ENCODE results near the gene FCRL3. TPM values are rescaled to one million over a fixed set of nuclear protein-coding genes. Genes with fewer than 3 reads are reported as not detected.

Gene FCRL3
- total RNA-seq, 1 experiment from 2014 or later, result 2.2 TPM

DNA sequence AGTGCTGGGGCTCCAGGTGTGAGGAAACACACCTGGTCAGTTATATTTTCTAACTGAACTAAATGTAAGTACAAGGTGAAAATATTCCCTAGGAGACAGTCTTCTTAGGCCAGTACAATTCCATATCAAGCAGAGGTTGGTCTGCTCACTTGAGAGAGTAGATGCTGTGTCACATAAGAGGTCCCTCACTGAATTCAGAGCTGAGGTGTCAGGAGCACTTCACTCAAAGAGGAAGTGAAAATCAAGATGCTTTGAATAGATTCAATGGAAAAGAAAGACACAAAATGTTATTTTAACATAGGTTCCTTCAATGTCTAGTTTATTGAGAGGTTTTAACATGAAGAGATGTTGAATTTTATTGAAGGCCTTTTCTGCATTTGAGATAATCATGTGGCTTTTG is 4.3 kb upstream of the FCRL3 start:
- no peaks in the 10 kb centered on the region for H3K4me1 Mint-ChIP-seq (ENCODE audit: low read depth, unreplicated experiment)
- no peak for DNase-seq
- peaks cover 8% of the 10 kb centered on the region for H3K9me3 Mint-ChIP-seq (ENCODE audit: low read depth, unreplicated experiment)
- CTCF ChIA-PET, result no interaction called here
- TF ChIP-seq, protein P1, sequence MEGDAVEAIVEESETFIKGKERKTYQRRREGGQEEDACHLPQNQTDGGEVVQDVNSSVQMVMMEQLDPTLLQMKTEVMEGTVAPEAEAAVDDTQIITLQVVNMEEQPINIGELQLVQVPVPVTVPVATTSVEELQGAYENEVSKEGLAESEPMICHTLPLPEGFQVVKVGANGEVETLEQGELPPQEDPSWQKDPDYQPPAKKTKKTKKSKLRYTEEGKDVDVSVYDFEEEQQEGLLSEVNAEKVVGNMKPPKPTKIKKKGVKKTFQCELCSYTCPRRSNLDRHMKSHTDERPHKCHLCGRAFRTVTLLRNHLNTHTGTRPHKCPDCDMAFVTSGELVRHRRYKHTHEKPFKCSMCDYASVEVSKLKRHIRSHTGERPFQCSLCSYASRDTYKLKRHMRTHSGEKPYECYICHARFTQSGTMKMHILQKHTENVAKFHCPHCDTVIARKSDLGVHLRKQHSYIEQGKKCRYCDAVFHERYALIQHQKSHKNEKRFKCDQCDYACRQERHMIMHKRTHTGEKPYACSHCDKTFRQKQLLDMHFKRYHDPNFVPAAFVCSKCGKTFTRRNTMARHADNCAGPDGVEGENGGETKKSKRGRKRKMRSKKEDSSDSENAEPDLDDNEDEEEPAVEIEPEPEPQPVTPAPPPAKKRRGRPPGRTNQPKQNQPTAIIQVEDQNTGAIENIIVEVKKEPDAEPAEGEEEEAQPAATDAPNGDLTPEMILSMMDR (IDR thresholded peaks at IDR 0.05; ENCODE audit: unreplicated experiment), result no peak
- H3K4me3 Mint-ChIP-seq (ENCODE audit: low read depth, unreplicated experiment), result no peak overlapping the region
- BruUV-seq (replicated peaks), result no TSS peak
- intact Hi-C loops (cut with micrococcal nuclease; ENCODE audit: unreplicated experiment), result no loop called here
- H3K36me3 Mint-ChIP-seq (ENCODE audit: insufficient read depth, unreplicated experiment), result no peaks in the 10 kb centered on the region
- H3K27me3 Mint-ChIP-seq (ENCODE audit: unreplicated experiment), result no peaks in the 10 kb centered on the region
- H3K27ac Mint-ChIP-seq (ENCODE audit: unreplicated experiment), result no peak overlapping the region

DNA sequence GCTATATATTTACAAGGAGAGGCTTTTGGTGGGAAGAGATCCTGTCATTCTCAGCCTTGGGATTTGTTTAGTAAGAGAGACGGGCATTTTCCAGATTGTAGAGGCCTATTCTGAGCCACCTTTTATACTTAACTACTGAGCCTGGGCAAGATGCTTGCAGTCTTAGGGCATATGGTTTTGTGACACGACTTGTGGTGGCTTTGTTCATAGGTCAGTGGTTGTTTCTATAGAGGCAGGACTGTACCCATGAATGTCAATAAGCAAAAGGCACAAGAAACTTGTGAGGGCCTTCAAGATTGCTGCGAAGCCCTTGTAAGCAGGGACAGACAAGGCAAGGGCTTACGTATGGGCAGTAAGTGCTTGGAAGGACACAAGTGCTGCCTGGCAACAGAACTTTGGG is 3.4 kb upstream of the FCRL3 start:
- H3K9me3 Mint-ChIP-seq (ENCODE audit: low read depth, unreplicated experiment), result peaks cover 8% of the 10 kb centered on the region
- TF ChIP-seq, protein P1 (IDR thresholded peaks at IDR 0.05; ENCODE audit: unreplicated experiment), result no peak
- no peak overlapping the region for H3K27ac Mint-ChIP-seq (ENCODE audit: unreplicated experiment)
- no peaks in the 10 kb centered on the region for H3K4me1 Mint-ChIP-seq (ENCODE audit: low read depth, unreplicated experiment)
- no peaks in the 10 kb centered on the region for H3K36me3 Mint-ChIP-seq (ENCODE audit: insufficient read depth, unreplicated experiment)
- H3K27me3 Mint-ChIP-seq (ENCODE audit: unreplicated experiment), result no peaks in the 10 kb centered on the region
- H3K4me3 Mint-ChIP-seq (ENCODE audit: low read depth, unreplicated experiment), result no peak overlapping the region
- DNase-seq, result no peak
- CTCF ChIA-PET, result no interaction called here
- BruUV-seq (replicated peaks), result no TSS peak
- intact Hi-C loops (cut with micrococcal nuclease; ENCODE audit: unreplicated experiment), result no loop called here

DNA sequence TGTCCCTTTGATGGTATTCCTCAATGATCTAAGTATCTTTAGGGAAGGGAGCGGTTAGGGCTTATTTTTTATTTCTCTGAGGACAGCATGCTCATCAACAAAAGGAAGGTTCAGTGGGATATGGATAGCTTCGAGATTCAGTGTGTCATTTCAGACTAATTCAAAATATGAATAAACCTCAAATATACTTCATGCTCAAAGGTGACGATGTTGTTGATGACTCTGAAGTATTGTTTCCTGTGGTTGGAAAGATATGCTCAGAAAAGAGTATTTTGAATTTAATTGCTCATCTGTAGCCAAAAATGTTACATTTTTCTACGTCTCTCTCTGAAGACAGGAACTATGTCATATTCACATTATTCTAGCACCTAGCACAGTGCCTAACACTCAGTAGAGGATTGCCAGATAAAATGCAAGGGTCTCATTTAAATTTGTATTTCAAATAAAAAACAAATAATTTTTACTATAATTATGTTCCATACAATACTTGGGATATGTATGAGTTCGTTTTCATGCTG is 1.8 kb upstream of the FCRL3 start:
- DNase-seq, result no peak
- Mint-ChIP-seq H3K4me1 (ENCODE audit: low read depth, unreplicated experiment) (no peaks in the 10 kb centered on the region), H3K27ac (ENCODE audit: unreplicated experiment) (no peak overlapping the region), H3K27me3 (ENCODE audit: unreplicated experiment) (no peaks in the 10 kb centered on the region), H3K36me3 (ENCODE audit: insufficient read depth, unreplicated experiment) (no peaks in the 10 kb centered on the region), H3K9me3 (ENCODE audit: low read depth, unreplicated experiment) (peaks cover 3% of the 10 kb centered on the region), H3K4me3 (ENCODE audit: low read depth, unreplicated experiment) (no peak overlapping the region)
- intact Hi-C loops (cut with micrococcal nuclease; ENCODE audit: unreplicated experiment), result no loop called here
- no TSS peak for BruUV-seq (replicated peaks)
- CTCF ChIA-PET, result no interaction called here
- TF ChIP-seq, protein P1 (IDR thresholded peaks at IDR 0.05; ENCODE audit: unreplicated experiment), result no peak

DNA sequence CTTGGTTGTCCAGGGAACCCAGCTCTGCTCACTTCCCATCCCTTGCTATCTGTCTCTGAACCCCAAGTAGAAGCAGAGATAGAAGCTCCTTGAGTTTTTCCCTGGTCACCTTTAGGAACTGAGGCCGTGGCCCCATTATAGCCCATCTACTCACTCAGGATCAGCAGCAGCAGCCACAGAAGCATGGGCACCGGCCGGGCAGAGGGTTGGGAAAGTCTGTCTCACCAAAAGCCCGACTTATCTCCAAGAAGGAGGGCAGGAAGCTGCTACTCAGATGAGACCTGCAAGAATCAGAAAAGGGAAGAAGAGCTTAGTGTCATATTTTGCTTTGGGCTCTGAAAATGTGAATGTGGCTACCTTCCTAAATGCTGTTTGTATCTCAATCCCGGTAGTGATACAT is 264 bp downstream of the FCRL3 start:
- CTCF ChIA-PET, result no interaction called here
- Mint-ChIP-seq H3K36me3 (ENCODE audit: insufficient read depth, unreplicated experiment) (no peaks in the 10 kb centered on the region), H3K4me1 (ENCODE audit: low read depth, unreplicated experiment) (no peaks in the 10 kb centered on the region), H3K27me3 (ENCODE audit: unreplicated experiment) (no peaks in the 10 kb centered on the region), H3K27ac (ENCODE audit: unreplicated experiment) (no peak overlapping the region), H3K4me3 (ENCODE audit: low read depth, unreplicated experiment) (no peak overlapping the region), H3K9me3 (ENCODE audit: low read depth, unreplicated experiment) (no peaks in the 10 kb centered on the region)
- TF ChIP-seq, protein P1 (IDR thresholded peaks at IDR 0.05; ENCODE audit: unreplicated experiment), result no peak
- no TSS peak for BruUV-seq (replicated peaks)
- intact Hi-C loops (cut with micrococcal nuclease; ENCODE audit: unreplicated experiment), result no loop called here
- DNase-seq, result no peak

Measured in Calu3 (cell line).